GM19035 (cell line): ENCODE results near the gene C1QL1.

ENCODE experiments used
- ATAC-seq: cut with Tn5 transposase; IDR thresholded peaks from one replicate; pipeline ENCODE4 v1.9.1; 2021; ENCODE audit not compliant: unreplicated experiment

Gene C1QL1

GRCh38 chr17:44915862-44916780, 52.0 kb downstream of the C1QL1 start:
- no peak for ATAC-seq

DNA sequence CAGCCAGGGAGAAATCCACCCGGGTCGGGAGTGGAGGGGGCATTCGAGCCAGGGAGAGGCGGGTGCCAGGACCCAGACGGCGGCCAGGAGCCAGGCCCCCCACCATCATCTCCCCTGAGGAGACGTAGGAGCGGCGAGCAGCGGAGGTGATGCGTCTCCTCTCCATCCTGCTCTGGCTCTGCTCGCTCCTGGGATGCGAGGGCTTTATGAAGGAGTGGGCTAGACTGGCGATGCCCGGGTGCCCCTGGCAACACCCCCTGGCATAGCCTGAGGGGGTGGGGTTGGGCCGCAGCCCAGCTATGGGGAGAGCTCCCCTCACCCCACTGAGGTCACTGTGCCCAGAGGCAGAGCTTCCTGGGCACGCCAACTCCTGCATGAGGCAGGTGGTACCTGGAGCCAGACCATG, 52.8 kb downstream of the C1QL1 start, which contains the start of gene GFAP:
Gene GFAP, minus strand, starts transcription at position 180 of the 406 bp plus-strand sequence. Its CDS starts 14 bp downstream, at position 166.
- no peak for ATAC-seq

DNA sequence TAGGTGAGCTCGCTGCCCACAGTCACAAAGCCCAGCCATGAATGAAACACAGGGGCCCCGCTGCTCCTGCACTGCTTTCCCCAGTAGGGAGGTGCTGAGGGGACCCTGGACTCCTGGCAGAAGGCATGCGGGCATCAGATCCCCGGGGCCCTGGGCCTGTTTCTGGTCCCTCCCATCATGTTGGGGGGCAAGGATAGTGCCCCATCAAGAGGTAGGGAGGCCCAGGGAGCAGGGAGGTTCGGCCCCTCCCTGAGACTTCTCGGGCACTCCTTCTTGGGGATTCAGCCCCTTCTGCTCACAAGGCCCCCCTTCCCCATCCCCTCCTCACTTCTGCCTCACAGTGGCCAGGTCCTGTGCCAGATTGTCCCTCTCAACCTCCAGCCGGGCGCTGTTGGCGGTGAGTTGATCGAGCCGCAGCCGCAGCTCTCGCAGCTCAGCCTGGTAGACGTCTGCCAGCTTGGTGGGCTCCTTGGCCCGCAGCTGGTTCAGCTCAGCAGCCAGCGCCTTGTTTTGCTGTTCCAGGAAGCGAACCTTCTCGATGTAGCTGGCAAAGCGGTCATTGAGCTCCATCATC, 53.3 kb downstream of the C1QL1 start:
- no peak for ATAC-seq

DNA sequence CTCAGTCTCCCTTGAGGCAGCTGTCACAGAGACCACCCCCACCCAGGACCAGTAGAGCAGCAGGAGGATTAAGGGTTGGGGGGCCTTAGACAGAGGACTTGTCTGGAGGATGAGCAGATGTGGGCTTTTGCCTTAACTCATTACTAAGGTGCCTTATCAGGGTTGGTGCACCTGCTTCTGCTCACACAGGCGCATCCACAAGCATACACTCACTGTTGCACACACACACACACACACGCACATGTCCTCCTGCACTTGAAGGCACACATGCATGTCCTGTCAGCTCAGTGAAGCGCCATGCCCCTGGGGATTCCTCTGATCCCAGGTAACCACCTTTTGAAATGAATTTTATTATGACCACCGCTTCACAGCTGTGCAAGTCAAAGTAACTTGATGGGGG, 54.0 kb downstream of the C1QL1 start:
- no peak for ATAC-seq

- ATAC-seq: no peak
These were observed 54.4 kb downstream of the C1QL1 start for GRCh38 chr17:44913676-44914075.

GRCh38 chr17:44912763-44913544, 55.1 kb downstream of the C1QL1 start:
- no peak for ATAC-seq

DNA sequence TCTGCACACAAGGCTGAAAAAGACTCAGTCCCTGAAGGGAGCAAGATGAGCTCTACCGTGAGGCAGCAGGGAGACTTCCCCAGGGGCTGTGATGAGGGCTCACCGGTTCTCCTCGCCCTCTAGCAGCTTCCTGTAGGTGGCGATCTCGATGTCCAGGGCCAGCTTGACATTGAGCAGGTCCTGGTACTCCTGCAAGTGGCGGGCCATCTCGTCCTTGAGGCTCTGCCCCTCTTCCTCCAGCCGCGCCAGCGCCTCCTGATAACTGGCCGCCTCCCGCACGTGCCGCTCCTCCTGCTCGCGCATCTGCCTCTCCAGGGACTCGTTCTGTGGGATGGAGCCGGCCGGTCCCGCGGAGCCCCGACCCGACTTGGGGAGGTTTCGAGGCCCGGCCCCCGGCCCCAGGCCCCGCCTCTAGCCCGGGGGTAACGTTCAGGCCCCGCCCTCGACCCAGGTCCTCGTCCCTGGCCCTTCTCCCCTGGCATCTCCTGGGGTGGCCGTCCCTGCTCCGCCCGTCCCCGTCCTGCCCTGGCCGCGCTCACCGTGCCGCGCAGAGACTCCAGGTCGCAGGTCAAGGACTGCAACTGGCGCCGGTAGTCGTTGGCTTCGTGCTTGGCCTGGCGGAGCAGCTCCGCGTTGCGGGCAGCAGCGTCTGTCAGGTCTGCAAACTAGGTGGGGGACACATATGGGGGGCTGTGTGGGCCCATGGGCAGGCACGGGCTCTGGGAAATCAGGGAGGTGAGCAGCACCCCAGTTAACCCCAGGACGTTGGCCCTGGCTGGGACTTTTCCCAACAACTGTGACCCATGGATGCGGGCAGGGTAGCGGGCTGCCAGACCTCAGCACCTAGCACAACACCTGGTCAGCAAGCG, 56.7 kb downstream of the C1QL1 start:
- no peak for ATAC-seq

DNA sequence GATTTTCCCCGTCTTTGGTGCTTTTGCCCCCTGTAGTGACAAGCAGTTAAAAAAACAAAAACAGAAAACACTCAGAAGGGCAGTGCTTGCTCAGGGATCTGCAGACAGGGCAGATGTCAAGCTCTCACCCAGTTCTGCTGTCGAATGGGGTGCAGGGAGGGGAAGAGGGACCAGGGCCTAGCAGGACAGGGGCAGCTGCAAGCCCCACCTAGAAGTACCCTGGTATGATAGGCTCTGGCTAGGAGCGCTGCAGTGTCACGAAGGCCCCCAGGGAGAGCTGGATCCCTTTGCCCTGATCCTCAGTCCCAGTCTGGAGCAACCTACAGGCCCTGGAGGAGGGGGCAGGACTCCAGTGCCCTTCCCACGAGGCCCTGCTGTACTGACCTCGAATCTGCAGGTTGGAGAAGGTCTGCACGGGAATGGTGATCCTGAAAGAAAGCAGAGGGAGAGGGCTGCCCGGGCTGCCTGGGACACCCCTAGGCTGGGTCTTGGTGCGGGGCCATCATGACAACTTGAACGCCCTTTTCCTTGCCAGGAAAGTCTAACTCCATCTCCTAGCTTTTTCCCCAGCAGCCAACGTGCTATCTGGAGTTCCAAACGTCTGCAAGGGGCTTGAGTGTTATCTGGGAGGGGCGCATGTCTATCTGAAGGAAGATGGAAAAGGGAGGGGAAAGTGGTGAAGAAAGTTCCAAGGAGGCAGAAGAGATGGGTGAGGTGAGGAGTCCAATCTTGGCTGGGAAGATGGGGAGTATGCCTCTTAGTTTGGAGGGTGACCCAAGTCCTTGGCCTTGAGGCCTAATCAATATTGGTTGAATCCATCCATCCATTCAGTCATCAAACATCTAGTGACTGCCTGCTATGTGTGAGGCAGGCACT, 57.6 kb downstream of the C1QL1 start:
- ATAC-seq: no peak
